Esophagus muscularis mucosa (tissue), 3 donors: ENCODE measurements around the gene NOX1.

Experiments
- CTCF ChIP-seq, 3 experiments: fragments of 200-600 bp in 2 of 3; fragments of 450-650 bp in 1 of 3; sonication (generic) in 2 of 3; IDR thresholded peaks; one replicate each; pipeline ENCODE4 v1.5.1; 2017 to 2019; ENCODE audit warnings: antibody characterized with exemption in 3 of 3, mild to moderate bottlenecking in 2 of 3, moderate library complexity in 1 of 3
- POLR2A ChIP-seq: fragments of 450-650 bp; IDR thresholded peaks from one replicate; pipeline ENCODE4 v1.6.1; 2017; ENCODE audit warnings: antibody characterized with exemption, moderate library complexity, mild to moderate bottlenecking, low read depth
- POLR2AphosphoS5 ChIP-seq, 2 donors: sonication (generic); formaldehyde crosslinking; IDR thresholded peaks; one replicate each; pipeline ENCODE4 v1.6.1; 2017; ENCODE audit warnings: antibody characterized with exemption in 2 of 2

DNA sequence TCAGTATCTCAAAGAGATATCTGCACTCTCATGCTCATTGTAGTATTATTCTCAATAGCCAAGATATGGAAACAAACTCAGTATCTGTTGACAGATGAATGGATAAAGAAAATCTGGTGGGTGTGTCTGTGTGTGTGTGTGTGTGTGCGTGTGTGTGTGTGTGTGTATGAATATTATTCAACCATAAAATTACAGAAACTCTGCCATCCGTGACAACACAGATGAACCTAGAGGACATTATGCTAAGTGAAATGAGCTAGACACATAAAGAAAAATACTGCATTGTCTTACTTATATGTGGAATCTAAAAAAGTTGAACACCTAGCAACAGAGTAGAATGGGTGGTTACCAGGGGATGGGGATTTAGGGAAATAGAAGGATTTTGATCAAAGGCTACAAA is 41.4 kb upstream of the NOX1 start:
- TF ChIP-seq POLR2AphosphoS5 (IDR thresholded peaks at IDR 0.05) (no peak), POLR2A (no peak), CTCF (IDR thresholded peaks at IDR 0.05) (no peak)
